GM08714 (cell line): ENCODE results near the gene WASL.

Experiments used
- H3K4me3 ChIP-seq: fragments of 200-500 bp; sonication (Bioruptor generic); 2 replicates; pipeline ENCODE4 v1.5.1; 2014; ENCODE audit warnings: mild to moderate bottlenecking, low read length, inconsistent platforms
- ZNF274 ChIP-seq: IDR thresholded peaks from 2 replicates; pipeline ENCODE4 v1.6.1; 2012; ENCODE audit warnings: mild to moderate bottlenecking, low read depth, low read length

The WASL gene

GRCh38 chr7:123714296-123715080 lies 34.3 kb downstream of the WASL start:
- no peak for TF ChIP-seq ZNF274

GRCh38 chr7:123712619-123713018 lies 36.2 kb downstream of the WASL start:
- H3K4me3 ChIP-seq, result no peak overlapping the region
- TF ChIP-seq ZNF274, result no peak

More at GRCh38 chr7:123714296-123715080, 34.3 kb downstream of the WASL start:
- no peak overlapping the region for H3K4me3 ChIP-seq

GRCh38 chr7:123711832-123712293 lies 36.9 kb downstream of the WASL start:
- no peak for TF ChIP-seq ZNF274
- H3K4me3 ChIP-seq, result no peak overlapping the region

GRCh38 chr7:123710683-123711082 lies 38.1 kb downstream of the WASL start:
- no peak for TF ChIP-seq ZNF274
- H3K4me3 ChIP-seq, result no peak overlapping the region; the same call in 1 of the 2 replicates

- no peak for TF ChIP-seq ZNF274
These were observed 39.3 kb downstream of the WASL start for GRCh38 chr7:123709525-123709924.

GRCh38 chr7:123705211-123705901 lies 43.4 kb downstream of the WASL start:
- H3K4me3 ChIP-seq, result no peak overlapping the region
- no peak for TF ChIP-seq ZNF274

More at GRCh38 chr7:123709525-123709924, 39.3 kb downstream of the WASL start:
- H3K4me3 ChIP-seq, result no peak overlapping the region

GRCh38 chr7:123695944-123696677 lies 52.7 kb downstream of the WASL start:
- TF ChIP-seq ZNF274, result no peak
- H3K4me3 ChIP-seq, result no peak overlapping the region

GRCh38 chr7:123692471-123692877 lies 56.3 kb downstream of the WASL start:
- TF ChIP-seq ZNF274, result no peak
- H3K4me3 ChIP-seq, result no peak overlapping the region

GRCh38 chr7:123690550-123690949 lies 58.3 kb downstream of the WASL start:
- H3K4me3 ChIP-seq, result no peak overlapping the region
- TF ChIP-seq ZNF274, result no peak

GRCh38 chr7:123689250-123689649 lies 59.6 kb downstream of the WASL start:
- no peak for TF ChIP-seq ZNF274
- H3K4me3 ChIP-seq, result no peak overlapping the region

GRCh38 chr7:123687727-123688126 lies 61.1 kb downstream of the WASL start:
- no peak overlapping the region for H3K4me3 ChIP-seq
- TF ChIP-seq ZNF274, result no peak

- no peak overlapping the region for H3K4me3 ChIP-seq
- TF ChIP-seq ZNF274, result no peak
These were observed 61.6 kb downstream of the WASL start for GRCh38 chr7:123687161-123687560.

GRCh38 chr7:123682690-123683089 lies 66.1 kb downstream of the WASL start:
- H3K4me3 ChIP-seq, result no peak overlapping the region
- no peak for TF ChIP-seq ZNF274

GRCh38 chr7:123681561-123681960 lies 67.2 kb downstream of the WASL start:
- H3K4me3 ChIP-seq, result no peak overlapping the region
- TF ChIP-seq ZNF274, result no peak
